Hepatic stellate cell (primary cell): Measurements from ENCODE around the gene CAMK2D.
"Not testable (repeated sequence)": the region's sequence is repeated elsewhere in the genome, so short reads cannot be mapped to it uniquely, and the experiment has no call there.

Source experiments
- DNase-seq: peaks from one replicate; pipeline ENCODE4 v3.0.0; 2011; ENCODE audit warnings: low spot score

The CAMK2D gene

GRCh38 chr4:113761620-113762185, at the start of gene CAMK2D:
CAMK2D (minus strand) TSS chr4:113761738; CDS start chr4:113761068, 670 bp downstream.
- DNase-seq: peak; percentile 63

DNA sequence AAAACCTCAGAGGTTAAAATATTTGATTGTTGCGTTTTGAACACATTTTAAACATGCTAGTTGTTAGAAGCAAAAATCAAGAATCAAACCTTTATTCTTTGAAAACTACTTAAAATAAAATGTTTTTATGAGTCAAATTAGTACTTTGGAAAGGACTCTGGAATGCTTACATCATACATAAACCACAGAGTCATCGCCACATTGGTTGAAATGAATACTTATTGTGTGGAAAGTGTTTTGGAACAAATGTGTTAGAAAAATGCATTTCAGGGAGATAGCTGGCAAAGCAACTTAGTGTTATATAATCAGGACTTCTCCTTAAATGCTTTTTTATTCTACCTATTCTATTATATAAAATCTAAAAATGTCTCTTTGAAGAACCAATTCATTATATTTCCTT, 49.4 kb upstream of the CAMK2D start:
- DNase-seq: no peak

GRCh38 chr4:113809311-113809710, 47.8 kb upstream of the CAMK2D start:
- no peak for DNase-seq

GRCh38 chr4:113806850-113807249, 45.3 kb upstream of the CAMK2D start:
- no peak for DNase-seq

GRCh38 chr4:113801882-113802281, 40.3 kb upstream of the CAMK2D start:
- DNase-seq: no peak

DNA sequence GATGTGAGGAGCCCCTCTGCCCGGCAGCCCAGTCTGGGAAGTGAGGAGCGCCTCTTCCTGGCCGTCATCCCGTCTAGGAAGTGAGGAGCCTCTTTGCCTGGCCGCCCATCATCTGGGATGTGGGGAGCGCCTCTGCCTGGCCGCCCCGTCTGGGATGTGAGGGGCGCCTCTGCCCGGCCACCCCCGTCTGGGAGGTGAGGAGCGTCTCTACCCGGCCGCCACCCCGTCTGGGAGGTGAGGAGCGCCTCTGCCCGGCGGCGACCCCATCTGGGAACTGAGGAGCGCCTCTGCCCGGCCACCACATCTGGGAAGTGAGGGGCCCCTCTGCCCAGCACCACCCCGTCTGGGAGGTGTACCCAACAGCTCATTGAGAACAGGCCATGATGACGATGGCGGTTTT, 34.8 kb upstream of the CAMK2D start:
- DNase-seq: not testable (repeated sequence)

GRCh38 chr4:113790478-113790877, 28.9 kb upstream of the CAMK2D start:
- DNase-seq: no peak

DNA sequence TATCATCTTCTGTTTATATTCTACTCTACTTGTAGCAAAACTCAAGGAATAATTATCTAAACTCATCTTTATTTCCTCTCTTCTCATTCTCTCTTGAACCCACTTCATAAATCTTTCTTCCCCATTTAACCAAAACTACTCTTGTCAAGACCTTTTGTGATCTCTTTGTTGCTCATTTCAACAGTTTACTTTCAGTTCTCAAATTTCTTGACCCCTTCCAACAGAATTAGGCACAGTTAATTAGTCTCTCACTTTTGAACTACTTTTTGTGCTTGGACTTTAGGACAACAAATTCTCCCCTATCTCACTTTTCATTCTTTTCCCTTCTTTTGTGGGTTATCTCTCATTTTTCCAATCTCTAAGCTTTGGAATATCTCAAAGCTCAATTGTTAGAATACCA, 27.4 kb upstream of the CAMK2D start:
- no peak for DNase-seq

DNA sequence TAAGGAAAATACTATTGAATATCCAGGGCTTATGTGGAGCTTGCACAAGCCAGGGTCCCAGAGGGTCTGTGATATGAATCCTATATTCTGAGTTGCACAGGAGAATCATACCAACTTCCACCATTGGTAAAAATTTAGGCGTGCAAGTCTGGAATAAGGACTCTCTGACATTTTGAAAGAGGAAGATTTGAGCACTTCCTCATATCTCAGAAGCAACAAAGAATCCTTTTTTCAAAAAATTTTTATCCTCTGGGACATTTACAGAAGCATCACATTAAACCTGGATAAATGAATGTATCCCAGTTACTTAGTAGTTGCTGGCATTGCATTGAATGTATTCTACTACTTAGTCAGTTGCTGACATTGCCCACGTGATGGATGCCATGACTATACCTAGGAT, 24.2 kb upstream of the CAMK2D start:
- DNase-seq: no peak

DNA sequence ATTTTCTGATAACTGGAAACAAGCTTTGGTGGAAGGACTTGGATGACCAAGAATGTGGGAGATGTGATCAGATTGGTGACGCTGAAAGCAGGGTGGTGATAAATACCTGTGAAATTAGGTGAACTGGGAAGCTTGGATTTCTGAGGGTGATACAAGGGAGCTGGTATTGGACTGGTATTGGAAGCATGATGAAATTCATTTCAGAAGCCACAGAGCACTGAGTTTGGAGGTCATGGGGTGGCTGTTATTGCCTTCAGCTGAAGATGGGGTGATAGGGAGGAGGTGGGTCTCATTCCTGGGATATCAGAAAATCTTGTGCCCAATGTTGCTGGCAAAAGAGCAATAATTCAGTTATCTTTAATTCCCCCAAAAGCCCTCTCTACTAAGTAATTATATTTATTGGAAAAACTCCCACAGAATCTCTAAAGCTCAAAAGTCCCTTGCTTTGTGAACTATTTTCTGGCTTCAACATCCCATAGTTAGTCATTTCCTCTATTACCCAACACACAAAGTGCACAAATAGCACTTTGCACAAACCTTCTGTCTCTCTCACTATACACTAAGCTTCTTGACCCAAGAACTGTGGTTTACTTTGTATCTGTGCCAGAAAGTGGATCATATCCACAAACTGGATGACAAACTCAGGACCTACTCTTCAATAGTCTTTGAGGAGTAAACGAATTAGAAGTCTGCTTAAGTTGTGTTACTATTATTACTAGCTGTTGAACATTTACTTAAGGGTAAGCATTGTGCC, 23.1 kb upstream of the CAMK2D start:
- peak; percentile 72 for DNase-seq

GRCh38 chr4:113783701-113784100, 22.2 kb upstream of the CAMK2D start:
- DNase-seq: no peak

DNA sequence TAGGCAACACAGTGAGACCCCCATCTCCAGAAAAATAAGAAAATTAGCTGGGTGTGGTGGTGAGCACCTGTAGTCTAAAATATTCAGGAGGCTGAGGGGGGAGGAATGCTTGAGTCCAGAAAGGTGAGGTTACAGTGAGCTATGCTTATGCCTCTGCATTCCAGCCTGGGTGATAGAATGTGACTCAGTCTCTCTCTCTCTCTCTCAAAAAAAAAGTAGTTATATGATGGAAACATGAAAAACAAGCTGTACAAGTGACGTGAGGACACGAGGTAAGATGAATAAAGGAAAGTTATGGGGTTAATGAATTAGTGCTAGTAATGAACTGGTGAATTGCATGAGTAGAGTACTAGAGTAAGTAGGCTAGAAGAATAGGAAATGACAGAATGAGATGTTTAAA, 21.8 kb upstream of the CAMK2D start:
- DNase-seq: no peak

- peak; percentile 15 for DNase-seq
These were observed 20.0 kb upstream of the CAMK2D start for GRCh38 chr4:113781439-113782040.

- no peak for DNase-seq
These were observed 15.1 kb upstream of the CAMK2D start for GRCh38 chr4:113776679-113777078.

GRCh38 chr4:113776016-113776415, 14.5 kb upstream of the CAMK2D start:
- DNase-seq: no peak

DNA sequence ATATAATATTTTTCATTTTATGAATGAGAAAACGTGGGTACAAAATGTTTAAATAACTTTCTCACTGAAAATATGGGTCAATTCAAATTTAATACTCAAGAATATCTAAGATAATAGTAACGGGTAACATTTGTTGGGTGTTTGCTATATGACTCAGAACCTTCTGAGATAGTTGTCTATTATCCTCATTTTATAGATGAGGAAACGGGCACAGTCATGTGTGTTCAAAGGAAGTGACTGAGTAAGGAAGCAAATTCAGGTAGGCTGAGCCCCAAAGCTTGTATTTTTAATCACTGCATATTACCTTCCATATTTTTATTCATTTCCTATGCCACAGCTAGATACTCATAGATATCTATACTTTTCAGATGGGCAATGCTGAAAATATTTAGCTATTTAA, 12.2 kb upstream of the CAMK2D start:
- no peak for DNase-seq

- DNase-seq: no peak
These were observed 11.5 kb upstream of the CAMK2D start for GRCh38 chr4:113773014-113773413.

DNA sequence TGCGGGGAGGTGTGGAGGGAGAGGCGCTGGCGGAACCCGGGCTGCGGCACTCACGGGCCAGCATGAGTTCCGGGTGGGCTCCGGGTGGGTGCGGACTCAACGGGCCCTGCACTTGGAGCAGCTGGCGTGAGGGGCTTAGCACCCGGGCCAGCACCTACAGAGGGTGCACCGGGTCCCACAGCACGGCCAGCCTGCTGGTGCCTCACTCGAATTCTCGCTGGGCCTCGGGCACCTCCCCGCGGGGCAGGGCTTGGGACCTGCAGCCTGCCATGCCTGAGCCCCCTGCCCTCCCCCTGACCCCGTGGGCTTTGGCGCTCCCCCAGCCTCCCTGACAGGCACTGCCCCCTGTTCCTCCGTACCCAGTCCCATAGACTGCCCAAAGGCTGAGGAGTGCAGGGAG, 10.8 kb upstream of the CAMK2D start:
- no peak for DNase-seq

DNA sequence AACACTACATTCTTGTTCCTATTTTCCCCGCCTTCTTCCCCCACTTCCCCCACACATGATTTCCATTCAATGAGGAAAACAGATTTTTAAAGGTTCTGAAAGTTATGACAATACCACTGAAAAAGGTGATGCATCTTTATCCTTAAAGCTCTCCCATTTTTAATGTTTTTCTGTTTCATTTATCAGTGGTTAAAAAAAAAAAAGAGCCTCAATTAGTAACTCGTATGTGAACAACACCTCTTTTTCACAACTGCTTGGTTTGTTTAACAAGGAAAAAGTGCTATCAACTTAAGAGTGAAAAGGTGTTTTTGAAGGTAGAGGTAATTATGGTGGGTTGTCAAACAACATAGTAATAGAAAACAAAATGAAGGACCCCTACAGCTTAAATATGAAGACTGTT, 8.2 kb upstream of the CAMK2D start:
- DNase-seq: no peak

DNA sequence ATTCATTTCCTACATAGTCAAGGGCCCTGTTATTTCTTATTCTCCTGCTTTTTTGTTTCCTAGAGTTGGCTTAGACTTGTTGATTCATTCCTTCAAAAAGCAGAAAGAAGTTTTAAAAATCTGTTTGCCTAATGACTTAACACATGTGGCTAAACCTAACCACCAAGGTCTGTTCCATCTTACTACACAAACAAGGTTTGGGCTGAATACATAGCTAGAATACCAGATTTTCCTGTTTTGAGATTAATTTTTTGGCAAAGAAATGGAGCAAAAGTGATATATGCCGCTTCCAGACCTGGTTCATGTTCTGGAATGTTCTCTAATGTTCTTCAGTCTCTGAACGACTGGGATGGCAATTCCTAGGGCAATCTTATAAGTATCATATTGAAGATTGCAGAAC, 7.4 kb upstream of the CAMK2D start:
- DNase-seq: no peak

- no peak for DNase-seq
These were observed 5.3 kb upstream of the CAMK2D start for GRCh38 chr4:113766882-113767281.

GRCh38 chr4:113764720-113765264, 3.3 kb upstream of the CAMK2D start:
- DNase-seq: no peak

DNA sequence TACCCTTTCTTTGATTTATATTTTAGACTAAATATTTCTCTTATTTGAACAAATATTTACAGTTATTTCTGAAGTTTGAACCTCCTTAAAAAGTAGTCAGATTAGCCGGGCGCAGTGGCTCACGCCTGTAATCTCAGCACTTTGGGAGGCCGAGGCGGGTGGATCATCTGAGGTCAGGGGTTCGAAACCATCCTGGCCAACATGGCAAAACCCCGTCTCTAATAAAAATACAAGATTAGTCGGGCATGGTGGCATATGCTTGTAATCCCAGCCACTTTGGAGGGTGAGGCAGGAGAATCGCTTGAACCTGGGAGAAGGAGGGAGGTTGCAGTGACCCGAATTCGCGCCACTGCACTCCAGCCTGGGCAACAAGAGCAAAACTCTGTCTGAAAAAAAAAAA, 2.4 kb upstream of the CAMK2D start:
- DNase-seq: not testable (repeated sequence)

GRCh38 chr4:113763029-113763285, 1.4 kb upstream of the CAMK2D start:
- DNase-seq: no peak
